Adipocyte (in vitro differentiated cells): ENCODE results near the gene GSTO1.
A peak's percentile ranks its signal among the peaks of the same experiment; 100 is the strongest.

Experiments
- DNase-seq: peaks from one replicate; pipeline ENCODE4 v3.0.0-alpha.2; 2015; ENCODE audit warnings: low read depth
- H3K27me3 ChIP-seq: replicated peaks from 2 replicates; pipeline ENCODE4 v1.7.0; 2013; ENCODE audit warnings: mild to moderate bottlenecking, low read length, moderate library complexity; ENCODE audit not compliant: control insufficient read depth, insufficient read depth
- H3K36me3 ChIP-seq: 2 replicates; pipeline ENCODE4 v1.7.0; 2013; ENCODE audit warnings: low read length, mild to moderate bottlenecking, moderate library complexity; ENCODE audit not compliant: control insufficient read depth, insufficient read depth, severe bottlenecking
- H3K4me1 ChIP-seq: 2 replicates; pipeline ENCODE4 v1.7.0; 2013; ENCODE audit warnings: mild to moderate bottlenecking, low read length, moderate library complexity; ENCODE audit not compliant: control insufficient read depth, insufficient read depth
- H3K4me3 ChIP-seq: 2 replicates; pipeline ENCODE4 v1.7.0; 2013; ENCODE audit warnings: mild to moderate bottlenecking, low read length, moderate library complexity
- H3K9ac ChIP-seq: 2 replicates; pipeline ENCODE4 v1.7.0; 2013; ENCODE audit warnings: mild to moderate bottlenecking, low read length, moderate library complexity
- H3K9me3 ChIP-seq: 2 replicates; pipeline ENCODE4 v1.7.0; 2013; ENCODE audit warnings: mild to moderate bottlenecking, low read length, moderate library complexity; ENCODE audit not compliant: control insufficient read depth

GSTO1 gene

DNA sequence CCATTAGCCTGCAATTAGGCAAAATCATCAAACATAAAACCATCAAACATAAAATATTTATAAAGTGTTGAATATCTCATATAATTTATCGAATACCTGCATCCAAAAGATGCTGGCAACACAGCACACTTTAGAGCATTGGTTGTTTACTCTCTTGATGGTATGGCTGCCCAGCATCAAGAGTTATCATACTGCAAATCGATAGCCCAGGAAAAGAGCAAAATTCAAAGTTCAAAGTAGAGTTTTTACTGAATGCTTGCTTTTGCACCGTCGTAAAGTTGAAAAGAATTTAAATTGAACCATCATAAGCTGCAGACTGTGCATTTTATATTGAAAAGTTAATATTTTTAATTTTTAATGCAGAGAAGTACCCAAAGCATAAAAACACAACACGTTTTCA lies 10.1 kb downstream of the GSTO1 start:
- Histone ChIP-seq H3K9me3 (no peaks in the 10 kb centered on the region), H3K27me3 (no peaks in the 10 kb centered on the region), H3K4me3 (no peak overlapping the region), H3K9ac (no peak overlapping the region), H3K36me3 (peaks cover 84% of the 10 kb centered on the region), H3K4me1 (peaks cover 24% of the 10 kb centered on the region)
- DNase-seq: no peak

DNA sequence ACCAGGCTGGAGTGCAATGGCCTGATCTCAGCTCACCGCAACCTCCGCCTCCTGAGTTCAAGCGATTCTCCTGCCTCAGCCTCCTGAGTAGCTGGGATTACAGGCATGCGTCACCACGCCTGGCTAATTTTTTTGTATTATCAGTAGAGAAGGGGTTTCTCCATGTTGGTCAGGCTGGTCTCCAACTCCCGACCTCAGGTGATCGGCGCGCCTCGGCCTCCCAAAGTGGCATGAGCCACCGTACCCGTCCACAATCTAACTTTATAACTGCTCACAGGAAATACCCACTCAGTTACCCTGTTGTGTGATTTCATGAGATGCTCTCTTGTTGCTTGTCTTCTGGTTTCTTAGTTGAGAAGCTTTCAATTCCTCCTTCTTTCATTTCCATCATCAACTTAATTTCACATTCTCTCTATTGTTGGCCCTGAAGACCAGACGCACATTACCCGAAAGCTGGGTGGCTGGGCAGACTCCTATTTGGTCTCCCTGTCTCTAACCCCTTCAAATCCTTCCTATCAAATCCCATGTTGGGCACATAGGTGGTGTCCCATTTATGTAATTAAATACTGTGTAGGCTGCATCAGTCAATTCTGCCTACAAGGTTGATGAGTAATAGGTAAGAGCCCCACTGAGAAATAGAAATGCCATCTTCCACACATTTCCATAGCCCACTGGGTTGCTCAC lies 13.2 kb downstream of the GSTO1 start:
- peaks cover 54% of the 10 kb centered on the region for H3K36me3 ChIP-seq

DNA sequence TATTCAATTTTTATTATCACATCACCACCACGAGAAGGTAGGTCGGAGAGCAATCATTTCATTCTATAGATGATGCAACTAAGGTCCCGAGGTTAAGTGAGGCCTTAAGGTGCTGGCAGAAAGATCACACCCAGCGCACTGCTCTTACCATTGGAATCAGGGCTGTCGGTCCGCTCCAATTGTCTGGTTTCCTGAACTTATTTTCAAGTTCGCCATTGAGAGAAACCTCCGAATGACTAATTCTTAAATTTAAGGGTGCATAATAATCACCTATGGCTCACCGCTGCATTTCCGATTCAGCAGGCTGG lies 13.7 kb downstream of the GSTO1 start:
- Histone ChIP-seq H3K9ac (peak overlapping the region; percentile 93), H3K4me3 (peak overlapping the region; percentile 95), H3K36me3 (peaks cover 49% of the 10 kb centered on the region), H3K27me3 (no peaks in the 10 kb centered on the region), H3K4me1 (peaks cover 10% of the 10 kb centered on the region), H3K9me3 (no peaks in the 10 kb centered on the region)
- DNase-seq: no peak

More for the DNA sequence above, 13.2 kb downstream of the GSTO1 start:
- peak overlapping the region; percentile 93 for H3K9ac ChIP-seq
- no peaks in the 10 kb centered on the region for H3K27me3 ChIP-seq
- no peak for DNase-seq
- no peaks in the 10 kb centered on the region for H3K9me3 ChIP-seq
- H3K4me3 ChIP-seq: peak overlapping the region; percentile 95
- peaks cover 5% of the 10 kb centered on the region for H3K4me1 ChIP-seq

GRCh38 chr10:104268713-104269645 lies 14.3 kb downstream of the GSTO1 start, which contains the start of gene GSTO2:
GSTO2 (plus strand) TSS chr10:104269184; CDS start chr10:104274916, 5,732 bp downstream.
- Histone ChIP-seq H3K4me1 (peaks cover 17% of the 10 kb centered on the region), H3K36me3 (peaks cover 43% of the 10 kb centered on the region)
- peak; percentile 23 for DNase-seq

GRCh38 chr10:104273286-104273685 lies 18.6 kb downstream of the GSTO1 start:
- peak; percentile 41 for DNase-seq
- no peaks in the 10 kb centered on the region for H3K36me3 ChIP-seq
- H3K4me3 ChIP-seq: no peak overlapping the region
- H3K27me3 ChIP-seq: no peaks in the 10 kb centered on the region
- no peaks in the 10 kb centered on the region for H3K9me3 ChIP-seq
- peaks cover 23% of the 10 kb centered on the region for H3K4me1 ChIP-seq
- peak overlapping the region; percentile 84 for H3K9ac ChIP-seq

More at GRCh38 chr10:104268713-104269645, 14.3 kb downstream of the GSTO1 start, which contains the start of gene GSTO2:
- H3K27me3 ChIP-seq: no peaks in the 10 kb centered on the region
- no peaks in the 10 kb centered on the region for H3K9me3 ChIP-seq
- H3K9ac ChIP-seq: peak within 1 kb of the TSS; percentile 93
- H3K4me3 ChIP-seq: peak within 1 kb of the TSS; percentile 95

GRCh38 chr10:104273899-104274575 lies 19.3 kb downstream of the GSTO1 start:
- Histone ChIP-seq H3K4me3 (peak overlapping the region; percentile 77), H3K9ac (peak overlapping the region; percentile 84), H3K4me1 (peaks cover 23% of the 10 kb centered on the region), H3K9me3 (no peaks in the 10 kb centered on the region), H3K27me3 (no peaks in the 10 kb centered on the region), H3K36me3 (no peaks in the 10 kb centered on the region)
- DNase-seq: peak; percentile 77

- Histone ChIP-seq H3K36me3 (no peaks in the 10 kb centered on the region), H3K9me3 (no peaks in the 10 kb centered on the region), H3K27me3 (no peaks in the 10 kb centered on the region), H3K4me3 (peak overlapping the region; percentile 77), H3K4me1 (peaks cover 23% of the 10 kb centered on the region), H3K9ac (peak overlapping the region; percentile 84)
- DNase-seq: peak; percentile 63
These were observed 20.4 kb downstream of the GSTO1 start for GRCh38 chr10:104274762-104275721.

- DNase-seq: no peak
- no peaks in the 10 kb centered on the region for H3K9me3 ChIP-seq
- no peak overlapping the region for H3K4me3 ChIP-seq
- H3K4me1 ChIP-seq: peaks cover 23% of the 10 kb centered on the region
- H3K27me3 ChIP-seq: no peaks in the 10 kb centered on the region
- no peaks in the 10 kb centered on the region for H3K36me3 ChIP-seq
- no peak overlapping the region for H3K9ac ChIP-seq
These were observed 21.5 kb downstream of the GSTO1 start for GRCh38 chr10:104276192-104276591.

DNA sequence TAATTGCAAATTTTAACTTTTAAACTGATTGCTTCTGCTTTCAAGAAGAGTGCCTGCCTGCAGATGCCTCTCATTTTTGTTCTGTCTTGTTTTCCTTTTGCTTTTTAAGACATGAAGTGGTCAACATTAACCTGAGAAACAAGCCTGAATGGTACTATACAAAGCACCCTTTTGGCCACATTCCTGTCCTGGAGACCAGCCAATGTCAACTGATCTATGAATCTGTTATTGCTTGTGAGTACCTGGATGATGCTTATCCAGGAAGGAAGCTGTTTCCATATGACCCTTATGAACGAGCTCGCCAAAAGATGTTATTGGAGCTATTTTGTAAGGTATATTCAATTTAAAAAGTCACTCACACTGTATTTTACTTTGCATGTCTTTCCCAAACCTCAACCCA lies 23.1 kb downstream of the GSTO1 start:
- Histone ChIP-seq H3K36me3 (no peaks in the 10 kb centered on the region), H3K9ac (no peak overlapping the region), H3K4me3 (no peak overlapping the region), H3K9me3 (no peaks in the 10 kb centered on the region), H3K27me3 (no peaks in the 10 kb centered on the region), H3K4me1 (peaks cover 22% of the 10 kb centered on the region)
- DNase-seq: no peak

DNA sequence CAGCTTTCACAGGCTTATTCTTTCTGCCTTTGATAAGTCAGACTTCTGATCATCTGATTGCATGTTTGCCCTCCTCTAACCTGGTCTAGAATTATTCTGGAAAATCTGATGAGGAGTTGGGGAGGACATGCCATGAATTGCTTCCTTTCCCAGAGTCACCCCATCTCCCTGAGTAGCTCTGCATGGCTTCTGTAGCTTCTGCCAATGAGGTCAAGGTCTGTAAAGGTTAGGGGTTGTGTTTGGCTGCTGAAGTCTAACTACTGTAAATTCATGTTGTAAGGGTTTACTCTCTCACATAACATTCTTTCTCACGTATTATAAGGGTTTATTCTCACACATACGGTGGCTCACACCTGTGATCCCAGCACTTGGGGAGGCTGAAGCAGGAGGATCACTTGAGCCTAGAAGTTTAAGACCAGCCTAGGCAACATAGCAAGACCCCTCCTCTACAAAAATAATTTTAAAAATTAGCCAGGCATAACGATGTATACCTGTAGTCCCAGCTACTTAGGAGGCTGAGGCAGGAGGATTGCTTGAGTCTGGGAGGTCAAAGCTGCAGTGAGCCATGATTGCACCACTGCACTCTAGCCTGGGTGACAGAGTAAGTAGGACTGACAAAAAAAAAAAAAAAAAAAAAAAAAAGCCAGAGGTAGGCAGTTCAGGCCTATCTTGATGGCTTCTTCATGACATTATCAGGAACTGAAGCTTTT lies 25.0 kb downstream of the GSTO1 start:
- DNase-seq: no peak
- peaks cover 18% of the 10 kb centered on the region for H3K4me1 ChIP-seq

More for the DNA sequence above, 25.0 kb downstream of the GSTO1 start:
- H3K9ac ChIP-seq: no peak overlapping the region
- H3K27me3 ChIP-seq: no peaks in the 10 kb centered on the region
- H3K4me3 ChIP-seq: no peak overlapping the region
- H3K9me3 ChIP-seq: no peaks in the 10 kb centered on the region
- no peaks in the 10 kb centered on the region for H3K36me3 ChIP-seq
